GM20000 (cell line): ENCODE measurements around the gene NR2F6.
A peak's percentile ranks its signal among the peaks of the same experiment; 100 is the strongest.

Experiments
- DNase-seq: peaks from one replicate; pipeline ENCODE4 v3.0.0; 2012; ENCODE audit warnings: low spot score
- TF ChIP-seq, protein P1 (sequence below): IDR thresholded peaks from 2 replicates; pipeline ENCODE4 v1.5.1; 2012; ENCODE audit warnings: mild to moderate bottlenecking, control low read depth; ENCODE audit errors: extremely low read depth, missing control alignments

The NR2F6 gene

DNA sequence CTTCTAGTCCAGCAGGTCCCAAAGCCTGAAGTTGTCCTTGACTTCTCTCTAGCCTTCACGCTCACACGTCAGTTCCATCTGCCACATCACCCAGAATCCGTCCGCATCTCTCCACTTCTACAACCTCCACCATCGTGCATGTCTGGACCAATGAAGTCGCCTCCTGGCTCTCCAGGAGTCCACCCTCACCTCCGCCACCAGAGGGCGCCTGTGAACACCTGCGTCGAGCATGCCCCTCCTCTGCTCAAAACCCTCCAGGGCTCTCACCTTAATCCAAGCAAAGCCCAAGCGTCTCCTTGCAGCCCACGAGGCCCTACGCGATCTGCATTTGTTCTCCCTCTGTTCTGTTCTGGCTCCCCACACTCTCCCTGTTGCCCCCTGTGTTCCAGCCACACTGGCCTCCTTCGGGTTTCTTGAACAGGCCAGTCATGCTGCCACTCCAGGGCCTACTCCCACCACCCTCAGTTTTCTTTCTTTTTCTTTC, 15.2 kb upstream of the NR2F6 start:
- TF ChIP-seq, protein P1, sequence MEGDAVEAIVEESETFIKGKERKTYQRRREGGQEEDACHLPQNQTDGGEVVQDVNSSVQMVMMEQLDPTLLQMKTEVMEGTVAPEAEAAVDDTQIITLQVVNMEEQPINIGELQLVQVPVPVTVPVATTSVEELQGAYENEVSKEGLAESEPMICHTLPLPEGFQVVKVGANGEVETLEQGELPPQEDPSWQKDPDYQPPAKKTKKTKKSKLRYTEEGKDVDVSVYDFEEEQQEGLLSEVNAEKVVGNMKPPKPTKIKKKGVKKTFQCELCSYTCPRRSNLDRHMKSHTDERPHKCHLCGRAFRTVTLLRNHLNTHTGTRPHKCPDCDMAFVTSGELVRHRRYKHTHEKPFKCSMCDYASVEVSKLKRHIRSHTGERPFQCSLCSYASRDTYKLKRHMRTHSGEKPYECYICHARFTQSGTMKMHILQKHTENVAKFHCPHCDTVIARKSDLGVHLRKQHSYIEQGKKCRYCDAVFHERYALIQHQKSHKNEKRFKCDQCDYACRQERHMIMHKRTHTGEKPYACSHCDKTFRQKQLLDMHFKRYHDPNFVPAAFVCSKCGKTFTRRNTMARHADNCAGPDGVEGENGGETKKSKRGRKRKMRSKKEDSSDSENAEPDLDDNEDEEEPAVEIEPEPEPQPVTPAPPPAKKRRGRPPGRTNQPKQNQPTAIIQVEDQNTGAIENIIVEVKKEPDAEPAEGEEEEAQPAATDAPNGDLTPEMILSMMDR = peak; percentile 76
- DNase-seq = peak; percentile 93

DNA sequence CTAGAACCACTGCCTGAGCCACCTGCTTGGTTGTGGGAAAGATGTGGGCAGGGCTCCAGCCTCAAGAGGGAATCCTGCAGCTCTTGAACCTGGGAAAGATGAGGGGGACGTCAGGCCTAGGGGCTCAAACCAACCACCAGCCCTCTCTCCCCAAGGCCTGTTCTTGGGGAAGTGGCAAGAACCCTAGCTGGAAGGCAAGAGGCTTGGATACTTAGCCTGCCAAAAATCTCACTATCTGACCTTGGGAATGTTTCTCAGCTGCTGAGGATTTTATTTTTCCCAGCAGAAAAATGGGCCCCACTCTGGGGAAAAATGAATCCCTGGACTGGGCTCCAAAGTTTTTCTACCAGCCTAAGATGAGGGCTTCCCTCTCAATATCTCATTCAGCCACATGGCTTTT, 14.2 kb upstream of the NR2F6 start:
- no peak for DNase-seq
- TF ChIP-seq, protein P1 = no peak

DNA sequence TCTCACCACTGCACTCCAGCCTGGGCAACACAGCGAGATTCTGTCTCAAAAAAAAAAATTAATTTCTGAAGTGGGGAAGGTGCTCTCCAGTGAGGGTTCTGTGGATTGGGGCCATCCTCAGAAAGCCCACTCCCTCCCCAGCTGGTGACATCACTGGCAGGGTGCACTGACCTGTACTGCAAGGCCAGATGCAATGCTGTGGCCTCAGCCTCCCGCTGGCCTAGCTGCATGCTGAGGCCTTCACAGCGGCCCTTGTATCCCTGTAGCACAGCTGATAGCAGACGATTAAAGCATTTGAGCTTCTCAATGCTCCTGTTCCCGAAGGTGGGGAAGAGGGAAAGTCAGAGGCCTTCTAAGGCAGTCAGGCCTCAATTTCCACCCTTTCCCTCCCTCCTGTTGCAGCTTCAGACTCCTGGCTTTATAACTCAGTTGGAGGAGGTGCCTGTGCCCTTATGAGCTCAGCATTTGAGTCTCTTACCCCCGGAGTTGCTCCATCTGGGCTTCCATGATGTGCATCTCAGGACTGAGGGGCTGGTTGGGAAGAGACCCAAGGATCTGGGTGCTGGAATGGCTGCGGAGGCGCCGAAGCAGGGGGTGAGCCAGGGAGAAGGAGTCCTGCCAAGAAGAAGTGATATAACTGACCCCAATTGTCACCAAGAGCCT, 13.5 kb upstream of the NR2F6 start:
- no peak for DNase-seq
- TF ChIP-seq, protein P1 = no peak

DNA sequence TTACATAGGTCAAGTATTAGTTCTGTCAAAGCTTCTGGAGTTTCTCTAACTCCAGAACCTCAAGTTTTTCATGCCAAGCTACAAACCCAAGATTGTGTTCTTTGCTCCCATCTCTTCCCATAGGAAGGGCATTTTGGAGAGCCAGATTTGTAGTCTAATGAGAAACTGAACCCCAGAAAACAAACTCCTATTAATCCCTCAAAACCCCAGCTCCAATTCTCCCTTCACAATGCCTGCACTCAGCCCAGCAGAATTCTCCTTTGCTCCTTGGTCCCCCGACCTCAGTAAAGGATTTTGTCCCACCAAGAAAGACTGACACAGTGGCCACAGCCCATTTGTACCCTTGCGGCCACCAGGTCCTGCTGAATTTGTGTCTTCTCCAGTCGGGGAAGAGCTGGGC, 10.4 kb upstream of the NR2F6 start:
- no peak for DNase-seq
- TF ChIP-seq, protein P1 = no peak

DNA sequence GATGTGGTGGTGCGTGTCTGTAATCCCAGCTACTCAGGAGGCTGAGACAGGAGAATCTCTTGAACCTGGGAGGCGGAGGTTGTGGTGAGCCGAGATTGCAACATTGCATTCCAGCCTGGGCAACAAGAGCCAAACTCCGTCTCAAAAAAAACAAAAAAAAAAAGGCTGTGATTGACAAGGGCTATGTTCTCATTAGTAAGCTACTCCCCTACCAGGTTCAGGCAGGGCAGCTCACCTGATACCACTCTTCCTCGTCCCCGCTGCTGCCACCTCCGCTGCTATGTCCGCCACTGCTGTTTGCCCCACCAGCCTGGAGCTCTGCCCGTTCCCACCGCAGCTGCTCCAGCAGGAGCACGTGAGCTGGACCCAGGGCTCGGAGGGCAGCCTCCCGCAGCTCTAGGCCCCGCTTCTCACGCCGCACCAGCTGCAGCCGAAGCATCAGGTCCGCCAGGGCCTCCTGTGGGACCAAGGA, 9.5 kb upstream of the NR2F6 start:
- TF ChIP-seq, protein P1 = no peak
- no peak for DNase-seq

DNA sequence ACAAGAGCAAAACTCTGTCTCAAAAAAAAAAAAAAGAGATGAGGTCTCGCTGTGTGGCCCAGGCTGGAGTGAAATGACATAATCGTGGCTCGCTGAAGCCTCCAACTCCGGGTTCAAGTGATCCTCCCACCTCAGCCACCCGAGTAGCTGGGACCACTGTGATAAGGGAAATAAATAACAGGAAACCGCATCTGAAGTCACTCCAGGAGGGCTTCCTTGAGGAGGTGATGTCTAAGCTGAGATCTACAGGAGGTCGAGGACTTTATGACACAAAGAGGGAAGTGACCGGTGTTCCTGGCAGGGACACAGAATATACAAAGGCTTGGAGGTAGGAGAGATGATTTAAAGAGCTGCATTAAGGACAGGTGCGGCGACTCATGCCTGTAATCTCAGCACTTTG, 8.9 kb upstream of the NR2F6 start:
- TF ChIP-seq, protein P1 = no peak
- no peak for DNase-seq

DNA sequence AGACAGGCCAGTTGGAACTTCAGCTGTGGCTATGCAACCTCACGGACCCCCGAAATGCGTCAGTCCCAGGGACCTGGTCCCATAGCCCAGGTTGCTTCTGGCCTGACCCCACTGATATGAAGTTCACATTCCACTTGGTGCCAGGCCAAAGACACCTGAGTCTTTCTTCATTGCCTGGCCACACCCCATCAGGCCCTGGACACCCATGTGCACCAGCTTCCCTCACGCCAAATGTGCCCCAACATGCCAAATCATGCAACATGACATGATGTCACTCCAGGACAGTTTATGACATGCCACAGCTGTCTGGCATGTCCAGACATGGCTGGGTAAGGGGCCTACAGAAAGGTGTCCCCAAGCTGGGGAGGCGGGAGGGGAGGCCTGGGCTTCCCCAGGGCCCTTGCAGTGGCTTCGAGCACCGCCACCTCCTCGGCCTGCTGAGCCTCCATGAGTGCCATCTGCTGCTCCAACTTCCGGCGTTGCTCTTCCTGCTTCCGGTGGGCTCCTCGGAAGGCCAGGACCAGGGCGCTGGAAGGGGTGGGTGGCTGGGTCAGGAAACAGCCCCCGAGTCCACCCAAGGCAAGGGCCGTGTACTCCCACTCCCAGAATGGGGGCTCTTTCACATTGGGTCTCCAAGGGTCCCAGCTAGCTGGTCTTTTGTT, 4.3 kb upstream of the NR2F6 start:
- no peak for DNase-seq

More for the DNA sequence above, 4.3 kb upstream of the NR2F6 start:
- TF ChIP-seq, protein P1 = no peak
